NCI-H510A treated with DMSO at 0.1 percent for 48 hours (cell line): Measurements from ENCODE around the gene MMP19.
A peak's percentile ranks its signal among the peaks of the same experiment; 100 is the strongest.
"Not testable (repeated sequence)": the region's sequence is repeated elsewhere in the genome, so short reads cannot be mapped to it uniquely, and the experiment has no call there.

ENCODE experiments used
- DNase-seq: peaks from one replicate; lab custom pipeline; 2025; lab: John Stamatoyannopoulos, UW

MMP19 gene

DNA sequence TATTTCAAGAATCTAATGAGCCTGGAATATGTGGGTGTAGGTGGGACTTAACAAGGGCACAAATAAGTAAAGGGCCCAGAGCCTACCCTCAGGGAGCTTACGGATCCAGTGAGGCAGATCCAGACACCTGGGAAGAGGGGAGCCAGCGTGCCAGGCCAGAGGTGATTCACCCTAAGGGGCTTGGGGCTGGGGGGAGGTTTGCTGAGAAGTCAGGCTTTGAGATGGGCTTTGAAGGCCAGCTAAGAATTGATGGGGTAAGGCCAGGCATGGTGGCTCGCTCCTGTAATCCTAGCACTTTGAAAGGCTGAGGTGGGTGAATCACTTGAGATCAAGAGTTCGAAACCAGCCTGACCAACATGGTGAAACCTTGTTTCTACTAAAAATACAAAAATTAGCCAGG, 695 bp upstream of the MMP19 start:
- DNase-seq: no peak

DNA sequence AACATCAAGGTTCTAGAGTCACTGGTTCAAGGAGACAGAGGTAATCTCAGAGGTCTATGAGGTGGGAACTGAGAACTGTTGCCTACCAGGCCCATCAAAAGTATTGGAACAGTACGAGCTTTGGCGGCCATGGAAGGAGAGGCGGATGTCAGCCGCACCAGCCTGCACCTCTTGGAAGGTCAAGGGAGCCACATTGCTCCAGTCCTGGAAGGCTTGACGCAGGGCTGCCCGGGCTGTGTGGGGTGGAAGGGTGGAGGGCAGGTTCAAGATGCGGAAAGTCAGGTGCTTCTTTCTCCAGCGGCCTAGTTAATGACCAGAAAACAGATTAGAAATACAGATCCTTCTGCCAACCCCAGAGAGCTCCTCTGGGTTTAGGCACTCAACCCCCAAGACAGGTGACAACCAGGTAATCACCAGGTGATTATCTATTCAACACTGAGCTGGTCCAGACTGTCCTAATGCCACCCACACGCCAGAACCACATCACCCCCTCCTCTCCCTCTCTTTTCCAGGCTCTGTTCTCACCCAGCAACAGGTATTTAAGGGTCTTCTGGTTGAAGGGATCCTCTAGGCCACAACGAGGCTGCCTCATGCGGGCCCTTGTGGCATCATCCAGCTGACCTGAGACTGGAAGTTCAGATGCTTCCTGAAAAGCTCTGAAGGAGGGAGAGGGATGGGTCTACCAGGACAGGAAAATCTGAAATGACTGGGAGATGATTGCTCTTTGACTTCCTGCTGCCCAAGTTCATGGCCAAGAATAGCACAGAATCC, 2.0 kb downstream of the MMP19 start:
- DNase-seq: no peak

DNA sequence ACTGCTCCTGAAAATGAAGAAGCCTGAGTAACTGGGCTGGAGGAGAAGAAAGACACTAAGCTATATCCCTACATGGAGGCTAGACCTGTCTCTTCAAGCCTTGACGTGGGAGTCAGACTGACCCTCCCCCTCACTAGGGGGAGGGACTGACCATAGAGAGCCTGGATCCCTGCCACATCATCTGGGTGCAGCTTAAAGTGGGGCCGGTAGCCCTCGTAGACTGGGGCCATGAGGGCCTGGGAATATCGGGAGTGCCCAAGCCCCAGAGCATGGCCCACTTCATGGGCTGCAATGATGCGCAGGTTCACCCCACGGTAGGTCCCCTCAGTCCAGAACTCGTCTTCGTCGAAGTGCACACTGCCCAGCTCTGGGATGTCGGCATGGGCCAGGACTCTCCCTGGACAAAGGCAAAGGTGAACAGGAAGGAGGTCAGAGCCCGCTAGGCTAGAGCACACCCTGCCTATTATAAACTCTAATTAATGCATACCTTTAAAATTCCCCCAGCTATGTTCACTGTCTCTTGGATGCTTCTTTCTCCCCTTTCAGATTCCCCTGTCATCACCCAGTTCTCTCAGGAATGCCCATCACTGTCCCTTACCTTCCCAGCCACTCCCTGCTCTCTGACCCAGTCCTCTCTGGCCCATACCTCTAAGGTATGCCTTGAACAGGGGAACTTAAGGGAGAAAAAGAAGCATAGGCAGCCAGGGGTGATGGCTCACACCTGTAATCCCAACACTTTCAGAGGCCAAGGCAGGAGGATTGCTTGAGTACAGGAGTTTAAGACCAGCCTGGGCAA, 3.2 kb downstream of the MMP19 start:
- no peak for DNase-seq

DNA sequence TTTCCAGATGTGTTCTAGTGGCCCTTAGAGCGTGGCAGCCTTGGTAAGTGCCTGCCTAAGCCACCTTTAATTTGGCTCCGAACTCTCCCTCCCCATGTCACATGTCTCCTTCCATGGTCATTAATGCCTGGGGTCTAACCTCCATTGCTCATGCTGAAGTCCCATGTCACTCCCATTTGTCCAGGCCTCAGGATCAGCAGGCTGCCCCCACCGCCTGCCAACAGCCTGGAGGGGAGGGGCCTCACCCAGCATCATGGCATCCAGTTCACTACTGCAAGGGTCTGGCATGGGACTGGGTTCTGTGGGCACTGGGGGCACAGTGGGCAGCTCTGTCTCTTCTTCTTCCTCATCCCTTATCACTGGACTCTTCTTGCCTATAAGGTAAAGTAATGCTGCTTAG, 4.4 kb downstream of the MMP19 start:
- no peak for DNase-seq

DNA sequence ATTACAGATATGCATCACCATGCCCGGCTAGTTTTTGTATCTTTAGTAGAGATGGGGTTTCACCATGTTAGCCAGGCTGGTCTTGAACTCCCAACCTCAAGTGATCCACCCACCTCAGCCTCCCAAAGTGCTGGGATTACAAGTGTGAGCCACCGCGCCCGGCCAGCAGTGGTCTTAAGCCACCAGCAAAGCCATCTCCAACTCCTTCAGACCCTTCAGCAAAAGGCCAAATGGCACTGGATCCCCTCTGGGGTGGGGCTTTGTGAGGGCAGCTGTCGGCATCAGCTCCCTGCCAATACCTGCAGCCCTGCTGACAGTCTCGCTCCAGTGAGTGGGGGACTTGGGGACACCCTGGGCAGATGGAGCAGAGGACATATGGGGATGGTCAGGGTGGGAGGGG, 8.3 kb downstream of the MMP19 start:
- DNase-seq: not testable (repeated sequence)

DNA sequence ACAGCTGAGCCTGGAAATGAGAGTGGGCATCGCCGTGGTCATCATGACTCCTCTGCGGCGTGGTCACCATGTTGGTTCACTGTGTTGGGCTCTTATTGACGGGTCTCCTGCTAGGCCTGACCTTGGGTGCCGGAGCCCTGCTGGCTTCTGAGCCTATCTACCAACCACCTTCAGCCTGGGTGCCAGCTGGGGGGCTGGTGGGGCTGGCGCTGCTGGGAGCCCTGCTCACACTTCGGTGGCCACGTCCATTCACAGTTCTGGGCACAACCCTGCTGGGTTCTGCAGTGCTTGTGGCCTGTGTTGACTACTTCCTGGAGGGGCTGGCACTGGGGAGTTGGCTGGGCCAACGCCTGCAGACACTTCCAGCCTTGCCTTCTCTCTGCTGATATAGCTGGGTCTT, 9.7 kb downstream of the MMP19 start:
- no peak for DNase-seq

DNA sequence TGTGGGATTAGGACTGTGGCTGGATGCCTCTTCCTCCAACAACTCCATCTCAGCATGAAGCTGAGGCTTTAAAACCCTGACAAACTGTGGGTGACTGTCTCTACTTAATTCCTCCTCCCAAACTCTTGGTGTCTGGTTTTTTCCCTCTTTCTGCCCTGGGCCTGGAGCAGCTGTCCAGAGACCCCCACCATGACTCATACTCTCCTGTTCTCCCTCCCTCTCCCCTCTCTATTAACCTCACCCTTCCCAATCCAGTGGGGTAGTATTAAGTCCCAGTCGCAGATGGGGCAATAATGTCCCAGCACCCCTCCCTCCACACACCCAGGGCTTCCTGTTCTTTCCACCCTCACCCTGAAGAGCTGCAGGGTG, 11.3 kb downstream of the MMP19 start:
- no peak for DNase-seq

DNA sequence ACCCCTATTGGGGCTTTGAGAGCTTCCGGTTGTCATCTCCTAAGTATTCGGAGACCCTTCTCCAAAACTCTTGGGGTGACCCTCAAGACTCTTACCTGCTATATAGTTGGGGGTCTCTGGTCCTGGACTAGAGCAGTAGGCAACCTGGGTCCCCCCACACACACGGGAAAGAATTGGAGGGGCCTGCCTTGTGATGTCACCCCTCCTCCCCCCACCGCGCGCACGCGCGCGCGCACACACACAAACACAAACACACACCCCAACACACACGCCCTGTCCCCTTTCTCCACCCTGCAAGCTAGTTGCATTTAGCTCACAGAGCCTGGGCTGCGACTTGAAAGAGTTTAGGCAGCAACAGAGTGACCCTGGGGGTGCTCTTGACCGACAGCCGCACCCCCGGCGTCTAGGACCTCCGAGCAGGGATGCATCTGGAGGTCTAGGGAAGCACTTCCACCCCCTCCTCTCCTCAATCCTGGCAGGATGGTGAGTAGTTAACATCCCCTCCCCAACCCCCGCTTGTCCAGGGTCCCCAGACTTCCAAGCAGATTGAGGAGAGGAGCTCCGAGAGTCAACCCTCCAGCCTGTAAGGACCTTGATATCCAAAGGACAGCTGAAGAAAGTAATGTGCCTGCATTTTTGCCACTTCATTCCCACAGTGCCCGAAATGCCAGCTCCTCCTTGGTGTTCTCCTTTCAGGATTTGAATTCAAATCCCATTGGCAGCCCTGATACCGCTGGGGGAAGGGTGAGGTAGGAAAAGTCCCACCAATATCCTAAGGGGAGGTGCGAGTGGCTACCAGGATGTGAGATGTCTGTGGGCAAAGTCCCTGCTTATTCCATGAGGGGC, 11.9 kb downstream of the MMP19 start:
- DNase-seq: no peak

DNA sequence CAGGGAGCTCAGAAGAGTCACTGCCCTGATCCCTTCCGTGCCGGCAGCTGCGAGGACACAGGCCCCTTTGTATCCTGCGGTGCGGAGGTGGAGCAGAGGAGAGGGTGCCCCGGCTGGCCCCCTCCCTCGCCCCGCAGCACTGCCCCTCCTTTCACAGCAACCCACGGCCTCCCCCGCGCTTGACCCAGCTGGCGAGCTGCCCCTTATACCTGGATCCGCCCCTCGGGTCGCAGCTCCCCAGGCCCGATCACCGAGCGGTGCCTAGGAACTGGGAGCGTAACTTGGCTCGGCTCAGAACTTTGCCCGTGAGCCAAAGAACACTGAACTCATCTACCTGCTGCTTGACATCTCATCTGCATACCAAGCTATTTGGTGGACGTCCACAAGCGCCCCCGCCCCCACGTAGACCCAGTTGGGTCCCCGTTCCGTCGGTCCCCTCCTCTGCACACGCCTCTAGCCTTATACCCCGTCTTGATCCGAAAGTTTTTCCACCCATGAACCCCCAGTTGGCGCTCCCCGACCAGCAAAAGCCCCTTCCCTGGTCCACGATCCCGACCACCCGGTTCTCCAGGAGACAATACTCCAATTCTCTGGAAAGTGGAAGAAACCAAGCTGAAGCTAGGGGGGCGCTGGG, 12.7 kb downstream of the MMP19 start:
- DNase-seq: no peak

DNA sequence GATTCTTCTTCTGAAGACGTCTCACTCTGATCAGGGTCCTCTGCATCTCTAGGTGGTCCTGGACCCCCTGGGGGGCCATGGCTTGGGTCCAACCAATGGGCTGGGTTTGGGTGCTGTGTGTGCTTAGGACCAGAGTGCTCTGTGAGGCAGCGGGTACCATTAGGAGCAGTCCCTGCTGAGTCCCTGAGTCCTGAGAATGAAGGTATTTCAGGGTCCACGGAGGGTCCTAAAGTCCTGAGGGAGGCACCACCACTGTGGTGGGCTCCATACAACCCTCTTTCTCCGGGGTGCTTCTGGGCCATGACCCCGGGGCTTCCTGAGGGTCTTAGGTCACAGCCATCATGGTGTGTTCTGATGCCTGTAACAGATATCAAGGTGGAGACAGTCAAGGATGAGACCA, 14.4 kb downstream of the MMP19 start:
- DNase-seq: no peak

DNA sequence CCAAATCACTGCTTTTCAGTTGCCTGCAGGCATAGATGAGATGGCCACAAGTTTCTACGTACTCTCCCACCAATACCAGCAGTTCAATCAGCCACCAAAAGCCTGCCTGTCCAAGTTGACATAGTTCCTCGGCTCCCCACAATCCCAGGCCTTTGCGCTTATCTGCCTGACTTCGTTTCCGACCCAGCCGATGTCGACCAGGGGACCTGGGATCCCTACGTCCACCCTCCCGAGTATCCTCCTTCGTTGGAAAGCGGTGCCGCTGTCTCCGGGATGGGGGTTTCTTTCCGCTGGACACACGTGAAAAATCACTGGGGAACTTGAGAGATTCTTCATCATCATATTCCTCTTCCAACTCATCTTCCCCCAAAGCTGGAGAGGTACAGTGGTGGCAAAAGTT, 14.9 kb downstream of the MMP19 start:
- DNase-seq: no peak

DNA sequence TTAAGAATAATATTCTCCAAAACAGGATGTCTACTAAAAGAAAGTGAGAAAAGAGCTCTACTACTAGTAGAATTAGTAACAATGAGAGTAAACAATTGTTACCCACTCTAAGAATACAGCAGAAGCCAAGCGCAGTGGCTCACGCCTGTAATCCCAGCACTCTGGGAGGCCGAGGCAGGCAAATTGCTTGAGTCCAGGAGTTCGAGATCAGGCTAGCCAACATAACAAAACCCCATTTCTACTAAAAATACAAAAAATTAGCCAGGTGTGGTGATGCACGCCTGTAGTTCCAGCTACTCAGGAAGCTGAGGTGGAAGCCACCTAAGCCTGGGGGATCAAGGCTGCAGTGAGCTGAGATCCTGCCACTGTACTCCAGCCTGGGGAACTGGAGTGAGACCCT, 18.0 kb downstream of the MMP19 start:
- no peak for DNase-seq

DNA sequence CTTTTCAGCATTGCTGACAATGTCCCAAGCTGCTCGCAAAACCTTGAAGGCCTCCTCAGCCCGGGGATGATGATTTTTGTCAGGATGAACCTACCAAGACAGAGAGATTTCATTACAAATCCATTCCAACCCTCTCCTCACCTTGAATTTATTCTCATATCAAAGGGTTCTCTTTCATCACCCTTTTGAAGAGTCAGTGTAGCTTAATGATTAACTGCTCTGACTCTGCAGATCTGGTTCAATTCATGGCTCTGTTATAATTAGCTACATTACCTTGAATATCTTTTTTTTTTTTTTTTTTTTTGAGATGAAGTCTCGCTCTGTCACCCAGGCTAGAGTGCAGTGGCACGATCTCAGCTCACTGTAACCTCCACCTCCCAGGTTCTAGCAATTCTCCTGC, 19.3 kb downstream of the MMP19 start:
- DNase-seq: no peak

DNA sequence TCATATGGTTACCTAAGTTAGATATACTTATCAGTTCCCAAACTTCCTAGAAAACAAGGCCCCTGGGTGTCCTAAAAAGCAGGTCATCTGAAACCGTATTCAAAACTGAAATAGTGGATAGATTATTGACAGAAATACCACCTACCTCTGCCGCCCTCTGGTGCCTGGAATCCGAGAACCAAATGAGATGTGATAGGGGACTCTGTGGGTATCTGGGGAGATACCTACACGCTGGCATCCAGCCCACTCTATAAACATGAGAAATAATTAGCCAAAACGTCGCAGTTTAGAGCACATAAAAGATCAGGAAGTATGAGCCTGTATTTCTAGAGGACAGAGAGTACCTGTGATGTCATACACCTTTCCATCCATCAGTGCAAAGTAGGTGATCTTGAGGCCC, 20.5 kb downstream of the MMP19 start:
- no peak for DNase-seq

DNA sequence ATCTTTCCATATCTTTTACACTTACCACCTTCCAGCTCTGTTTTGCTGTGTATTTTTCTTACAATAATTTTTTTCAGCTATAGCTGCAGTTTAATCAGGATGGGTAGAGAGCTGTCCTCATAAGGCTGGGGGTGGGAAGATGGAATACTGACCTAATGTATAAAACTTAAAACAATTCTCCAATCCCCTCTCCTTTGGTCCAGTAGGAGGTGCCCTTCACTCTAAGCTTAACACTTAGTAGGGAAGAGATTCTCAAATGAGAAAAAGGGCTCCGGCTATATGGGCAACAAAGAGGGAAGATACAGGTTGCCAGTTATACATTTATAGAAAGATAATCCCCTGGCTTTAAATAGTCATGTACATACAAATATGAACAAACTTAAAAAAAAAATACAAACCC, 22.1 kb downstream of the MMP19 start:
- DNase-seq: peak; percentile 11

DNA sequence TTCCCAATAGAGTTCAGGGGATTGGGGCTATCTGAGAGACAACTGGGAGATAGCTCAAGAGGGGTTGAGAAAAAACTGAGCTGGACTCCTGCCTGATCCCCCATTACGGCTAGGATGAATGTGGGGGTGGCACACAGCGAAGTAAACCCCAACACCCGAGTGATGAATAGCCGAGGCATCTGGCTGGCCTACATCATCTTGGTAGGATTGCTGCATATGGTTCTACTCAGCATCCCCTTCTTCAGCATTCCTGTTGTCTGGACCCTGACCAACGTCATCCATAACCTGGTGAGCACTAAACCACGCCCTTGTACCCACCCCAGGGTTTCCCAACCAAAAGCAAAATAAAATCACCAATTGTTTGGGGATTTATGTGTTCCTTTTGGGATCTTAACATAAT, 23.9 kb downstream of the MMP19 start:
- no peak for DNase-seq

DNA sequence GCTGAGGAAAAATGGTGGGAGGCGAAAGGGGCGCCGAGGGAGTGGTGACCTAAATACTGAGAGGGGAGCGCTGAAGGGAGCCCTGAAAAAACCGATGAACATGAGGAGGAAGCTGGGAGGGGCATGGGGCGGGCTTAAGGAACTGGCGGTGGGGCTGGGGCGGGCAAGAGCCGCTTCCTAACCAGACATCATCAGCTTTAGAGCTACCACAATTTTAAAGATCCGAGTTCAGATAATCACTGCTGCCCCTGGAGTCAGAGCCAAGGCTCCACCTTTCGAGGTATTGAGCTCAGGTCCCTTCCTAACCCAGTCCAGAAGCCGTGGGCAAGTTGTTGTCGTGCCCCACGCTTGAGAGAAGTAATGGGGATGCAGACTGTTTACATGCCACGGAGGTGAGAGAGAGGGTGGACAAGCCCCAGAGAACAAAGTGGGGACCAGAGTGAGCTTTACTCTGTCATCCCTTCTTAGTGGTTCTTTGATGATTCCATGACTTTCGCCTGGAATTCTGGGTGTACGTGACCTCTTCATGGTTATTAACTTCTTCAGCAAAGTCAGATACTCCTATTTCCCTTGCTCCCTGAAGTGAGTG, 24.5 kb downstream of the MMP19 start:
- no peak for DNase-seq

DNA sequence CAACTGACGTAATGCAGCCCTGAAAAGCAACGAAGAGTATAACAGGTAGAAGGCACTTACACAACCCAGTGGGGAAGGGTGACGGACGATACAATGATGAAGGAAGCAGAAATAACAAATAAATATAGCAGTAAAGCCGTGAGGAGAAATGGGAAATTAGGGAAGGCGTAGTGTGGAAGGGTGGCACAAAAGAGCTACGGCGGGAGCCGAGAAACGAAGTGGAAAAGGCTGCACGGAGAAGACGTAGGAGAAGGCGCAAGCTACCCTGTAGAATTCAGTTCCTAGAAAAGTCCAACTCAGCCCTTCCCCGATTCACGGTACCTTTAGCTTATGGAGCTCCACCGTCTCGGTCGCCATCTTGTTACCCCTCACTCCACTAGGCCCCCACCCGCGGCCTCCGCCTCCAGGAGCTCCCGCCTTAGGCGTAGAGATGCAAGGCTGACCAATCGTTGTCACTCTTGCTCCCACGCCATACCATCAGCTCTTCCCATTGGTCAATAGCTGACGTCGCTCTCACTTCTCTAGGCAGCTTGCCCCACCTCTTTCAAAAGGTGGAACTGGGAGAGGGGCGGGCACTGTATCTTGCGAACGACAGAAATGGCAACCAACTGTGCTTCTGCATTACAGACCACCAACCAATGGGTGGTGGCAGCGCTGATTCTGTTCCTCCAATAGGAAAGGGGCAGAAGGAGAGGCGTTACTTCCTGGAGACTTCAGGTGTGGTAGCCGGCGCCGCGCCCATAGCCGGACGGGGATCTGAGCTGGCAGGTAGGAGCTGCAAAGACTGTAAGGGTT, 25.2 kb downstream of the MMP19 start, which contains the start of the genes ORMDL2 and SARNP:
Gene ORMDL2, plus strand, starts transcription at position 697 of the 795 bp plus-strand sequence. CDS start 959 bp downstream, outside the sequence.
Gene SARNP, minus strand, starts transcription at position 380 of the 795 bp plus-strand sequence. Its CDS starts 23 bp downstream, at position 357.
- peak; percentile 99 for DNase-seq

DNA sequence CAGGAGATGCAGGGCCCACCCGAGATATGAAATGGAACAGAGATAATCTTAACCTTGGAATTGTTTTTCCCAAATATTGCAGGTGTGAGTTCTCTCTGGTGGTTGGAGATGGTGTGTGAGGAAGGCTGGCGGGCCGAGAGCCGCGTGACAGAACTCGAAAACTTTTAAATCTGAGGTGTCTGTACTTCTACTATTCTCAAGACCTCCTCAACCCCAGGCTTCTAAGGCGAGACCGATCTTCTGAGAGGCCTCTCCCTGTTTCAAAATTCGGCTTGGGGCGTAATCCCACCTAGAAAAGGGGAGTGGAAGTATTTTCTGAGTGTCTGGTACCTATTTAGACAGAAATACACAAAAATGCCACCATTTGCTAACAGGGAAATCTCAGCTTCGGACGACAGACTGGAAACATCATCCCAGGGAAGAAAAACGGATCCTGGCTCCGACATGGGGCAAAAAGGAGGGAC, 25.8 kb downstream of the MMP19 start:
- DNase-seq: no peak

DNA sequence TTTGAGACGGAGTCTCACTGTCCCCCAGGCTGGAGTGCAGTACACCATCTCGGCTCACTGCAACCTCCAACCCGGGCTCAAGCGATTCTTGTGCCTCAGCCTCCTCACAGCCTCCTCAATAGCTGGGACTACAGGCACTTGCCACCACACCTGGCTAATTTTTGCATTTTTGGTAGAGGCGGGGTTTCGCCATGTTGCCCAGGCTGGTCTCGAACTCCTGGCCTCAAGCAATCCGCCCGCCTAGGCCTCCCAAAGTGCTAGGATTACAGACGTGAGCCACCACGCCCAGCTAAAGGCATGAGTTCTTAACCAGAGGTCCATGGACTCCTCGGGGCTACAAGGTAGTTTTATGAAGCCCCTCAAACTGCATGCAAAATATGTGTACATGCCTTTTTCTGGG, 27.3 kb downstream of the MMP19 start:
- DNase-seq: no peak

DNA sequence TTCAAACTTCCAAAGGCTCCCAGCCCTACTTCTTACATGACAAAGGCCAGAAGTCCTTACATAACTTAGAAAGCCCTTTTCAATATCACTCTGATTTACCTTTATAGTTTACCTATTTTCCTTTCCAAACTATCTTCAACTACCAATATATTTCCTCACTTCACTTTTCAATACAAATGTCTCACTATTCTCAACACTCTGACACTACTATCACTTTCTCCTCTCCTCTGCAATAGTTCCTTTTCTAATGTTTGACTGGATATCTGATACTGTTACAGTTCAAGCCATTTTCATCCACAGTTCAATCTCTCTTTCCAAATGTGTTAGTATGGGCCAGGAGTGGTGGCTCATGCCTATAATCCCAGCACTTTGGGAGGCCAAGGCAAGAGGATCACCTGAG, 28.5 kb downstream of the MMP19 start:
- DNase-seq: no peak
